ENCODE data around the gene PPP1R15B. TPM values are rescaled to one million over a fixed set of nuclear protein-coding genes. Genes with fewer than 3 reads are reported as not detected.
A peak's percentile ranks its signal among the peaks of the same experiment; 100 is the strongest.

Gene PPP1R15B
- total RNA-seq, 1 donor = 206 TPM

DNA sequence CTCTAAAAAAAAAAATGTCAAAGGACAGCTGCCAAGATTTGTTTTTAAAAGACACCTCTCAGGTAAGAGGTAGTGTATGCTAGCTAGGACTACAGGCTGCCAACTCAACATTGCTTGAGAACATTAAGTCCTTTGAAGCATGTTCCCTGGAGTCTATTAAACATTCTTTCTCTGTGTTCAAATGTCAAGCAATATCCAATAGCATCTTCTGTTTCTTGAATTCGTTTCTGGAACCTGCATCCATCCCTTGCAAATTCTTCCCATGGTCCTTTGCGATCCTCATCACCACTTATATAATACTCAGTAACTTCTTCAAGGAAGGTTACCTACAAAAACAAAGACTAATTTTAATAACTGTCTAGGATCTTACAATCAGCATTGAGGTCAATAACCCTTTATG, 5.6 kb downstream of the PPP1R15B start:
- H3K27me3 ChIP-seq (ENCODE audit: insufficient read depth, low read length) = no peaks in the 10 kb centered on the region
- H3K4me3 ChIP-seq (ENCODE audit: low read length) = no peak overlapping the region
- H3K9me3 ChIP-seq (ENCODE audit: low read depth, low read length) = no peaks in the 10 kb centered on the region
- H3K4me1 ChIP-seq (ENCODE audit: insufficient read depth, low read length) = peaks cover 24% of the 10 kb centered on the region

- H3K4me3 ChIP-seq (ENCODE audit: low read length) = no peak overlapping the region
- no peaks in the 10 kb centered on the region for H3K27me3 ChIP-seq (ENCODE audit: insufficient read depth, low read length)
Observed at GRCh38 chr1:204404629-204405028, 7.0 kb downstream of the PPP1R15B start.

GRCh38 chr1:204402391-204402790, 9.2 kb downstream of the PPP1R15B start:
- peaks cover 13% of the 10 kb centered on the region for H3K4me1 ChIP-seq (ENCODE audit: insufficient read depth, low read length)
- no peaks in the 10 kb centered on the region for H3K9me3 ChIP-seq (ENCODE audit: low read depth, low read length)
- no peaks in the 10 kb centered on the region for H3K27me3 ChIP-seq (ENCODE audit: insufficient read depth, low read length)
- H3K4me3 ChIP-seq (ENCODE audit: low read length) = no peak overlapping the region

More at GRCh38 chr1:204404629-204405028, 7.0 kb downstream of the PPP1R15B start:
- no peaks in the 10 kb centered on the region for H3K9me3 ChIP-seq (ENCODE audit: low read depth, low read length)
- peaks cover 16% of the 10 kb centered on the region for H3K4me1 ChIP-seq (ENCODE audit: insufficient read depth, low read length)

DNA sequence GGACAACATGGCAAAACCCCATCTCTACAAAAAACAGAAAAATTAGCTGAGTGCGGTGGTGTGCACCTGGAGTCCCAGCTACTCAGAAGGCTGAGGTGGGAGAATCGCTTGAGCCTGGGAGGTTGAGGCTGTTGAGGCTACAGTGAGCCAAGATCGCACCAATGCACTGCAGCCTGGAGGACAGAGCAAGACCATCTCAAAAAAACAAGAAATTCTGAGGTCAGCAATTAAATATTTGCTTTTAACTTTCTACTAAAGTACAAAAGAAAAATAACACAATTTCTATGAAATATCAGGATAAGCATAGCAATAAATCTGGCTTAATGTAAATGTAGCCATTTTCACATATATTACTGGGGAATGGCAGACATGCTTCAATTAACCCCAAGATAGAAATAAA, 9.9 kb downstream of the PPP1R15B start:
- Histone ChIP-seq H3K9me3 (ENCODE audit: low read depth, low read length) (no peaks in the 10 kb centered on the region), H3K4me1 (ENCODE audit: insufficient read depth, low read length) (peaks cover 12% of the 10 kb centered on the region), H3K4me3 (ENCODE audit: low read length) (no peak overlapping the region), H3K27me3 (ENCODE audit: insufficient read depth, low read length) (no peaks in the 10 kb centered on the region)

DNA sequence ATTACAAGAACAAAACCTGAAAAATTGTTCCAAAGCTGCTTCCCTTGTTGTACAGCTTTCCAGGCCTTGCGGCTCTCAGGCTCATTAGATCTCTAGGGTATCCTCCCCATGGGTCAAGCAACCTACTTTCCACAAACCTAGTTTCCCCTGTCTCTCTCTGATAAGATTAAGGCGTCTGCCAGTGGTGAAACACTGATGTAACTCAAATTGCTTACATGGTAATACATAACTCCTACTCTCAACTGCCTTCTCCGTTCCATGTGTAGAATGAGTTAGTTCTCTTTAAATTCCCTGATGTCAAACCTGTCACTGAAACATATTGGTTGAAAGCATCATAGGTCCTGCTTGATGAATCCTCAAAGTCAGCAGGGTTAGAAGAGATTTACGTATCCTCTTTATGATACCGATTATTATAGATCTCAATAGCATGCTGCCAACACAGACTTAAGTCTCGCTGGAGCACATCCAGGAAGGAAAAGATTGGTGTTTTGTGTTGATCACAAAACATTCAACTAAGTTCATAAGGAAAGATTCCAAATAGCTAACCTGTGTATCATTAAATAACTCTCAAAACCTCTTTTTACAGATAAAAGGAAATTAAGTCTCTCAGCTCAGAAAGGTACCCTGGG, 10.6 kb downstream of the PPP1R15B start:
- Histone ChIP-seq H3K4me3 (ENCODE audit: low read length) (no peak overlapping the region), H3K9me3 (ENCODE audit: low read depth, low read length) (no peaks in the 10 kb centered on the region), H3K4me1 (ENCODE audit: insufficient read depth, low read length) (peaks cover 4% of the 10 kb centered on the region), H3K27me3 (ENCODE audit: insufficient read depth, low read length) (no peaks in the 10 kb centered on the region)

- Histone ChIP-seq H3K4me3 (ENCODE audit: low read length) (no peak overlapping the region), H3K4me1 (ENCODE audit: insufficient read depth, low read length) (no peaks in the 10 kb centered on the region), H3K9me3 (ENCODE audit: low read depth, low read length) (no peaks in the 10 kb centered on the region), H3K27me3 (ENCODE audit: insufficient read depth, low read length) (no peaks in the 10 kb centered on the region)
Observed at GRCh38 chr1:204398197-204399125, 13.2 kb downstream of the PPP1R15B start.

DNA sequence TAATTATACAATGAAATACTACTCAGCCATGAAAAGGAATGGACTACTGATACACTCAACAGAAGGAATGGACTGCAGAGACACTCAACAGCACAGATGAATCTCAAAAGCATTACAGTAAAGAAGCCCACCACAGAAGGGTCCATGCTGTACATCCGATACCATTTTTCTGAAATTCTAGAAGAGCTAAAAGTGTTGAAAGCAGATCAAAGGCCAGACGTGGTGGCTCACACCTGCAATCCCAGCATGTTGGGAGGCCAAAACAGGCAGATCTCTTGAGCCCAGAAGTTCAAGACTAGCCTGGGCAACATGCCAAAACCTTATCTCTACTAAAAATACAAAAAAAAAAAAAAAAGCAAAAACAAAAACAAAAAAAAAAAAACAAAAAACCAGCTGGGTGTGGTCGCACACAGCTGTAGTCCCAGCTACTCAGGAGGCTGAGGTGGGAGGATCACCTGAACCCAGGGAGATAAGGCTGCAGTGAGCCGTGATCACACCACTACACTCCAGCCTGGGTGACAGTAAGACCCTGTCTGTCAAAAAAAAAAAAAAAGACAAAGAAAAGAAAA, 15.5 kb downstream of the PPP1R15B start:
- Histone ChIP-seq H3K4me1 (ENCODE audit: insufficient read depth, low read length) (no peaks in the 10 kb centered on the region), H3K4me3 (ENCODE audit: low read length) (no peak overlapping the region), H3K9me3 (ENCODE audit: low read depth, low read length) (no peaks in the 10 kb centered on the region), H3K27me3 (ENCODE audit: insufficient read depth, low read length) (no peaks in the 10 kb centered on the region)

DNA sequence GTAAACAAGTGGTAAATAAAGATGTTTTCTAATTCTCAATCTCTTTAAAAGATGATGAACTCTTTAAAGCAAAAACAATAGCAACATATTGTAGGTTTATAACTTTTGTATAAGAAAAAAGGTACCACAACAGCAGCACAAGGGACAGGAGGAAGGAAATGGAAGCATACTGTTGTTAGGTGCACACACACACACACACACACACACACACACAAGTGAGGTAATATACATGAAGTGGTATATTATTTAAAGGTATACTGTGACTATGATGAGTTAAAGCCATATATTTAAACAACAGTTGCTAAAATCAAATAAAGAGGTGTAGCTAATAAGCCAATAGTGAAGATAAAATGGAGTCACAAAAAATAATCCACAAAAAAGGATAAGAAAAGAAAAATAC, 20.0 kb downstream of the PPP1R15B start:
- Histone ChIP-seq H3K27me3 (ENCODE audit: insufficient read depth, low read length) (no peaks in the 10 kb centered on the region), H3K9me3 (ENCODE audit: low read depth, low read length) (no peaks in the 10 kb centered on the region), H3K4me3 (ENCODE audit: low read length) (no peak overlapping the region), H3K4me1 (ENCODE audit: insufficient read depth, low read length) (no peaks in the 10 kb centered on the region)

GRCh38 chr1:204390751-204391466, 20.7 kb downstream of the PPP1R15B start:
- no peaks in the 10 kb centered on the region for H3K9me3 ChIP-seq (ENCODE audit: low read depth, low read length)
- no peak overlapping the region for H3K4me3 ChIP-seq (ENCODE audit: low read length)
- no peaks in the 10 kb centered on the region for H3K4me1 ChIP-seq (ENCODE audit: insufficient read depth, low read length)
- H3K27me3 ChIP-seq (ENCODE audit: insufficient read depth, low read length) = no peaks in the 10 kb centered on the region

- Histone ChIP-seq H3K9me3 (ENCODE audit: low read depth, low read length) (no peaks in the 10 kb centered on the region), H3K27me3 (ENCODE audit: insufficient read depth, low read length) (no peaks in the 10 kb centered on the region), H3K4me1 (ENCODE audit: insufficient read depth, low read length) (peaks cover 12% of the 10 kb centered on the region), H3K4me3 (ENCODE audit: low read length) (no peak overlapping the region)
Observed at GRCh38 chr1:204385727-204386126, 25.9 kb downstream of the PPP1R15B start.

- Histone ChIP-seq H3K9me3 (ENCODE audit: low read depth, low read length) (no peaks in the 10 kb centered on the region), H3K4me3 (ENCODE audit: low read length) (no peak overlapping the region), H3K27me3 (ENCODE audit: insufficient read depth, low read length) (peaks cover 1% of the 10 kb centered on the region), H3K4me1 (ENCODE audit: insufficient read depth, low read length) (peaks cover 12% of the 10 kb centered on the region)
Observed at GRCh38 chr1:204384636-204385352, 26.8 kb downstream of the PPP1R15B start.

GRCh38 chr1:204383163-204383904, 28.3 kb downstream of the PPP1R15B start:
- Histone ChIP-seq H3K9me3 (ENCODE audit: low read depth, low read length) (no peaks in the 10 kb centered on the region), H3K27me3 (ENCODE audit: insufficient read depth, low read length) (peaks cover 15% of the 10 kb centered on the region), H3K4me3 (ENCODE audit: low read length) (no peak overlapping the region), H3K4me1 (ENCODE audit: insufficient read depth, low read length) (peaks cover 14% of the 10 kb centered on the region)

- Histone ChIP-seq H3K4me1 (ENCODE audit: insufficient read depth, low read length) (peaks cover 20% of the 10 kb centered on the region), H3K27me3 (ENCODE audit: insufficient read depth, low read length) (peaks cover 15% of the 10 kb centered on the region), H3K9me3 (ENCODE audit: low read depth, low read length) (no peaks in the 10 kb centered on the region), H3K4me3 (ENCODE audit: low read length) (peak overlapping the region; percentile 27)
Observed at GRCh38 chr1:204382714-204383083, 28.9 kb downstream of the PPP1R15B start.

DNA sequence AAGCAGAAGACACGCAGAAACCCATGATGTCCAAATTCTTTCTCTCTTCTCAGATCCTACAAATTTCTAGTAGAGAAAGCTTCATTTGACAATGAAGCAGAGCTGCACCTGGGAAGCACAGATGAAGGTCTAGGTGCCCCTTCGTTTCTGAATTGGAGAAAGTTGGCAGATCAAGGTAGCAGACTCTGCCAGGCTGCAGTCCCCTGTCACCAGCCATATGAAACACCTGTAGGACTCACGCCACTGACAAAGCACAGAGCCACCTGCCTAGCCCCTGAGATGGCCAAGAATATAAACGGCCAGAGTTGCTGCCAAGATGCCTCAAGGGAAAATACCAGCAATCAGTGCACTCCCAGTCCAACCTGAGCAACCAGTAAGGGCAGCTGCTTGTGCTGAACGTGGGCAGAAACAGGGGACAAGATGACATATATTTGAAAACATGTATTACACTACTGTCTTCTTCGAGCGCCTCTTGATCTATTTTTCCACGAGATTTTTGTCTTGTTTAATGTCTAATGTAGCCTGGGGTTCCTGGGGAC, 31.3 kb downstream of the PPP1R15B start:
- Histone ChIP-seq H3K4me1 (ENCODE audit: insufficient read depth, low read length) (peaks cover 24% of the 10 kb centered on the region), H3K4me3 (ENCODE audit: low read length) (no peak overlapping the region), H3K27me3 (ENCODE audit: insufficient read depth, low read length) (peaks cover 37% of the 10 kb centered on the region), H3K9me3 (ENCODE audit: low read depth, low read length) (no peaks in the 10 kb centered on the region)

All from mononuclear cell (primary cell).